SK-N-SH (cell line): Measurements from ENCODE around the gene GALR3. TPM values are rescaled to one million over a fixed set of nuclear protein-coding genes. Genes with fewer than 3 reads are reported as not detected.

Source experiments
- CTCF ChIA-PET: fragments of 300-600, 350-600 bp; formaldehyde crosslinking; extraction: SDS; loops from one replicate; lab custom pipeline; 2021; lab: Yijun Ruan, JAX
- POLR2A ChIA-PET: fragments of 350-600 bp; sonication (Branson Sonifier 250); formaldehyde crosslinking; extraction: SDS; loops from one replicate; lab custom pipeline; 2020; ENCODE audit warnings: antibody characterized with exemption, inconsistent platforms; lab: Yijun Ruan, JAX
- DNase-seq: peaks from one replicate; pipeline ENCODE4 v3.0.0; 2012
- H2AFZ ChIP-seq: fragments of 200-600 bp; sonication (generic); 2 replicates; pipeline ENCODE4 v1.8.1; 2016; ENCODE audit warnings: antibody characterized with exemption, mild to moderate bottlenecking, low read depth
- H3F3A ChIP-seq: fragments of 200-600 bp; sonication (generic); replicated peaks from 2 replicates; pipeline ENCODE3; 2016; ENCODE audit warnings: antibody characterized with exemption, mild to moderate bottlenecking; ENCODE audit not compliant: insufficient read depth
- H3K27ac ChIP-seq, 2 experiments: fragments of 200-500 bp in 1 of 2; fragments of 200-600 bp in 1 of 2; sonication (Bioruptor generic) in 1 of 2; sonication (generic), shearing (Covaris generic) in 1 of 2; 2 replicates each; pipeline versions ENCODE4 v1.5.1 to v1.6.1; 2014 to 2016; ENCODE audit warnings: low read depth in 2 of 2, inconsistent platforms in 1 of 2, low read length in 1 of 2, mild to moderate bottlenecking in 1 of 2, mixed read lengths in 1 of 2
- H3K27me3 ChIP-seq: fragments of 200-600 bp; sonication (generic), shearing (Covaris generic); 2 replicates; pipeline ENCODE4 v1.6.1; 2016; ENCODE audit warnings: mixed run types; ENCODE audit not compliant: insufficient read depth
- H3K36me3 ChIP-seq, 2 experiments: fragments of 200-500 bp in 1 of 2; fragments of 200-600 bp in 1 of 2; sonication (Bioruptor generic) in 1 of 2; sonication (generic) in 1 of 2; replicated peaks in 1 of 2; 2 replicates each; pipeline versions ENCODE3 to v1.5.1; 2014 to 2016; ENCODE audit warnings: low read length in 1 of 2, mild to moderate bottlenecking in 1 of 2; ENCODE audit not compliant: insufficient read depth in 2 of 2, control insufficient read depth in 1 of 2
- H3K4me1 ChIP-seq, 2 experiments: fragments of 200-500 bp in 1 of 2; fragments of 200-600 bp in 1 of 2; sonication (Bioruptor generic) in 1 of 2; sonication (generic), shearing (Covaris generic) in 1 of 2; 2 replicates each; pipeline versions ENCODE4 v1.5.1 to v1.6.1; 2014 to 2016; ENCODE audit warnings: low read depth in 1 of 2, low read length in 1 of 2, mixed run types in 1 of 2; ENCODE audit not compliant: insufficient read depth in 2 of 2, control insufficient read depth in 1 of 2
- H3K4me2 ChIP-seq: fragments of 200-600 bp; sonication (generic), shearing (Covaris generic); 2 replicates; pipeline ENCODE4 v1.6.1; 2017; ENCODE audit warnings: mixed run types
- H3K4me3 ChIP-seq, 2 experiments: fragments of 200-500 bp in 1 of 2; fragments of 200-600 bp in 1 of 2; sonication (Bioruptor generic) in 1 of 2; sonication (generic), shearing (Covaris generic) in 1 of 2; 2 replicates each; pipeline versions ENCODE4 v1.5.1 to v1.8.1; 2014 to 2016; ENCODE audit warnings: low read depth in 2 of 2, inconsistent platforms in 1 of 2, low read length in 1 of 2, mild to moderate bottlenecking in 1 of 2, mixed read lengths in 1 of 2, moderate library complexity in 1 of 2
- H3K79me2 ChIP-seq: fragments of 200-600 bp; sonication (generic); 2 replicates; pipeline ENCODE4 v1.8.1; 2017; ENCODE audit warnings: mild to moderate bottlenecking; ENCODE audit not compliant: insufficient read depth
- H3K9ac ChIP-seq: fragments of 200-600 bp; sonication (generic); 2 replicates; pipeline ENCODE4 v1.6.1; 2017; ENCODE audit warnings: mixed run types
- H3K9me2 ChIP-seq: fragments of 200-600 bp; sonication (generic); 2 replicates; pipeline ENCODE4 v1.6.1; 2017; ENCODE audit warnings: mixed run types
- H3K9me3 ChIP-seq: fragments of 200-600 bp; sonication (generic); 2 replicates; pipeline ENCODE4 v1.6.1; 2017; ENCODE audit warnings: mixed run types, mild to moderate bottlenecking, moderate library complexity
- H4K20me1 ChIP-seq: fragments of 200-600 bp; sonication (generic); 2 replicates; pipeline ENCODE4 v1.6.1; 2017; ENCODE audit warnings: mild to moderate bottlenecking, mixed run types; ENCODE audit not compliant: insufficient read depth
- CTCF ChIP-seq: fragments of 200-600 bp; sonication (generic); IDR thresholded peaks from 2 replicates; pipeline ENCODE4 v1.6.1; 2017; ENCODE audit warnings: antibody characterized with exemption, mild to moderate bottlenecking, moderate library complexity
- EZH2phosphoT487 ChIP-seq: fragments of 200-600 bp; sonication (generic); IDR thresholded peaks from 2 replicates; pipeline ENCODE4 v1.6.1; 2017; ENCODE audit warnings: low read depth, mixed run types, mild to moderate bottlenecking, antibody characterized with exemption, moderate library complexity, borderline replicate concordance
- FOSL2 ChIP-seq: IDR thresholded peaks from 2 replicates; pipeline ENCODE4 v1.4.0; 2012; ENCODE audit warnings: low read depth, mild to moderate bottlenecking, moderate library complexity, borderline replicate concordance
- JUND ChIP-seq: IDR thresholded peaks from 2 replicates; pipeline ENCODE4 v1.4.0; 2012
- MXI1 ChIP-seq: IDR thresholded peaks from 2 replicates; pipeline ENCODE4 v1.6.1; 2012; ENCODE audit warnings: mild to moderate bottlenecking, low read depth, low read length, improper control_type of control experiment
- NRF1 ChIP-seq: IDR thresholded peaks from 2 replicates; pipeline ENCODE4 v1.6.1; 2012; ENCODE audit warnings: low read depth, mild to moderate bottlenecking, low read length
- RCOR1 ChIP-seq: fragments of 150-350 bp; IDR thresholded peaks from 2 replicates; pipeline ENCODE4 v1.6.1; 2017; ENCODE audit warnings: antibody characterized with exemption, low read length
- RFX5 ChIP-seq: IDR thresholded peaks from 2 replicates; pipeline ENCODE4 v1.6.1; 2012; ENCODE audit warnings: mild to moderate bottlenecking, improper control_type of control experiment, low read length
- SIN3A ChIP-seq: IDR thresholded peaks from 2 replicates; pipeline ENCODE4 v1.6.1; 2012; ENCODE audit warnings: low read depth, mild to moderate bottlenecking, low read length, moderate library complexity, borderline replicate concordance
- TCF12 ChIP-seq: IDR thresholded peaks from 2 replicates; pipeline ENCODE4 v1.4.0; 2012
- TEAD4 ChIP-seq: IDR thresholded peaks from 2 replicates; pipeline ENCODE4 v1.4.0; 2012; ENCODE audit warnings: mild to moderate bottlenecking, borderline replicate concordance; ENCODE audit not compliant: insufficient read depth
- USF2 ChIP-seq: fragments of 150-350 bp; IDR thresholded peaks from 2 replicates; pipeline ENCODE4 v1.6.1; 2017; ENCODE audit warnings: antibody characterized with exemption, low read length, low read depth, borderline replicate concordance
- ZBTB33 ChIP-seq: IDR thresholded peaks from 2 replicates; pipeline ENCODE4 v1.4.0; 2012; ENCODE audit warnings: low read depth, borderline replicate concordance
- WGBS: methylation state at CpG from one replicate; pipeline ENCODE4 v1.1.6; 2017; ENCODE audit warnings: low lambda C conversion rate; 5-methylcytosine and 5-hydroxymethylcytosine counted together
- polyA plus RNA-seq, 3 experiments: library from polyadenylated mRNA; depleted of rRNA; stranded (reverse); fragments of >200 nt; gene quantifications; 2 replicates each; pipeline ENCODE4 v1.2.3, GENCODE V29; 2012

Gene GALR3
- polyA plus RNA-seq, 1 of the 3 experiments (the other 2 are of a cell fraction), result not detected

GRCh38 chr22:37865510-37865909, 42.3 kb downstream of the GALR3 start:
- POLR2A ChIA-PET, result no interaction called here
- Histone ChIP-seq H3K36me3 (peaks cover 59 to 64% of the 10 kb centered on the region in 2 experiments), H3K27me3 (no peaks in the 10 kb centered on the region), H3K79me2 (peaks cover 54% of the 10 kb centered on the region), H3K9me3 (no peaks in the 10 kb centered on the region), H3K27ac (no peak overlapping the region), H3K4me1 (0 out of 4 replicates have a peak, but pooled peaks cover 0 to 2% of the 10 kb centered on the region in 2 experiments), H2AFZ (no peak overlapping the region), H4K20me1 (no peaks in the 10 kb centered on the region), H3K4me3 (no peak overlapping the region), H3K4me2 (no peak overlapping the region), H3F3A (peaks cover 31% of the 10 kb centered on the region), H3K9me2 (no peaks in the 10 kb centered on the region), H3K9ac (no peak overlapping the region)
- CTCF ChIA-PET, result interaction anchor here (1.2 to 12.6 kb wide), 2 partner anchors 40 to 48 kb away, joined by 3 to 182 read pairs; partner anchors contain the start of genes GALR3 and MICALL1
- DNase-seq, result no peak
- TF ChIP-seq RCOR1 (no peak), ZBTB33 (no peak), USF2 (no peak), CTCF (no peak), SIN3A (no peak), FOSL2 (no peak), RFX5 (no peak), EZH2phosphoT487 (no peak), MXI1 (no peak)
- WGBS, result 94% methylated on average over 6 of the region's 6 CpGs

- Histone ChIP-seq H3K79me2 (peaks cover 41% of the 10 kb centered on the region; the same call in 1 of the 2 replicates), H3K4me1 (no peaks in the 10 kb centered on the region), H3K9me3 (no peaks in the 10 kb centered on the region), H3K27me3 (no peaks in the 10 kb centered on the region), H2AFZ (no peak overlapping the region), H3K4me3 (no peak overlapping the region), H3K36me3 (peaks cover 46 to 82% of the 10 kb centered on the region in 2 experiments), H3K9ac (no peak overlapping the region), H3K27ac (no peak overlapping the region), H3K9me2 (no peaks in the 10 kb centered on the region), H4K20me1 (no peaks in the 10 kb centered on the region), H3F3A (peaks cover 11% of the 10 kb centered on the region), H3K4me2 (no peak overlapping the region)
- CTCF ChIA-PET, result no interaction called here
- TF ChIP-seq SIN3A (no peak), TCF12 (peak; percentile 47), JUND (no peak), NRF1 (no peak), TEAD4 (no peak), ZBTB33 (no peak)
- POLR2A ChIA-PET, result no interaction called here
- DNase-seq, result no peak
- WGBS, result 95% methylated on average over 7 of the region's 7 CpGs
These were observed 47.1 kb downstream of the GALR3 start for GRCh38 chr22:37870273-37870672.
